ENCODE results near the gene PRKG1. TPM values are rescaled to one million over a fixed set of nuclear protein-coding genes. Genes with fewer than 3 reads are reported as not detected.

Gene PRKG1
- total RNA-seq, 4 donors from 2014 or later: 0.63 to 4.3 (median 2.1) TPM

DNA sequence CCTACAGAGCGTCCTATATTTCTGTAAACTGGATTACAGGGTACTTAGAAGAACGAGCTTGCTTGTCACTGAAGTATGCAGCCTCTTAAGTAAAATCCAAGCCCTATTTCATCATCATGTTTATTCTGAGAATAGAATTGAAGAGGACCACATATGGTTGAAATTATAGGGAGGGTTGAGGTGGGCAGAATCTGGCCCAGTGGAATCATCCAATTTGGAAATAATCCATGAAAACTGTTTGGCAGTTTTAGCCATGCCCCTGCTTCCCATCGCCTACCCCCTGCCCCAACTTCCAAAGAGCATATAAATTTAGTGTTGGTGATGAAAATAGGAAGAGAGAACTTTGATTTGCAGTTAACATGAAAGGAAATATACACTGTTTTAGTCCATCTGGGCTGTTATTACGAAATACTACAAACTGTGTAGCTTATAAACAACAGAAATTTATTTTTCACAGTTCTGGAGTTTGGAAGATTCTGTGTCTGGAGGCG lies 150.4 kb downstream of the PRKG1 start:
- no peak for TF ChIP-seq POLR2A (IDR thresholded peaks at IDR 0.05)
- TF ChIP-seq, protein P1, sequence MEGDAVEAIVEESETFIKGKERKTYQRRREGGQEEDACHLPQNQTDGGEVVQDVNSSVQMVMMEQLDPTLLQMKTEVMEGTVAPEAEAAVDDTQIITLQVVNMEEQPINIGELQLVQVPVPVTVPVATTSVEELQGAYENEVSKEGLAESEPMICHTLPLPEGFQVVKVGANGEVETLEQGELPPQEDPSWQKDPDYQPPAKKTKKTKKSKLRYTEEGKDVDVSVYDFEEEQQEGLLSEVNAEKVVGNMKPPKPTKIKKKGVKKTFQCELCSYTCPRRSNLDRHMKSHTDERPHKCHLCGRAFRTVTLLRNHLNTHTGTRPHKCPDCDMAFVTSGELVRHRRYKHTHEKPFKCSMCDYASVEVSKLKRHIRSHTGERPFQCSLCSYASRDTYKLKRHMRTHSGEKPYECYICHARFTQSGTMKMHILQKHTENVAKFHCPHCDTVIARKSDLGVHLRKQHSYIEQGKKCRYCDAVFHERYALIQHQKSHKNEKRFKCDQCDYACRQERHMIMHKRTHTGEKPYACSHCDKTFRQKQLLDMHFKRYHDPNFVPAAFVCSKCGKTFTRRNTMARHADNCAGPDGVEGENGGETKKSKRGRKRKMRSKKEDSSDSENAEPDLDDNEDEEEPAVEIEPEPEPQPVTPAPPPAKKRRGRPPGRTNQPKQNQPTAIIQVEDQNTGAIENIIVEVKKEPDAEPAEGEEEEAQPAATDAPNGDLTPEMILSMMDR (IDR thresholded peaks at IDR 0.05): no peak
- WGBS, 2 donors: 47 to 63% methylated on average over 5 of the region's 5 CpGs
- no peak for DNase-seq (ENCODE audit: low spot score in 2 of 2)
- no peak overlapping the region for H3K4me3 ChIP-seq (ENCODE audit: low read depth, poor library complexity, severe bottlenecking)
- intact Hi-C loops (cut with DNase I; ENCODE audit: low total_unique reads): no loop called here

DNA sequence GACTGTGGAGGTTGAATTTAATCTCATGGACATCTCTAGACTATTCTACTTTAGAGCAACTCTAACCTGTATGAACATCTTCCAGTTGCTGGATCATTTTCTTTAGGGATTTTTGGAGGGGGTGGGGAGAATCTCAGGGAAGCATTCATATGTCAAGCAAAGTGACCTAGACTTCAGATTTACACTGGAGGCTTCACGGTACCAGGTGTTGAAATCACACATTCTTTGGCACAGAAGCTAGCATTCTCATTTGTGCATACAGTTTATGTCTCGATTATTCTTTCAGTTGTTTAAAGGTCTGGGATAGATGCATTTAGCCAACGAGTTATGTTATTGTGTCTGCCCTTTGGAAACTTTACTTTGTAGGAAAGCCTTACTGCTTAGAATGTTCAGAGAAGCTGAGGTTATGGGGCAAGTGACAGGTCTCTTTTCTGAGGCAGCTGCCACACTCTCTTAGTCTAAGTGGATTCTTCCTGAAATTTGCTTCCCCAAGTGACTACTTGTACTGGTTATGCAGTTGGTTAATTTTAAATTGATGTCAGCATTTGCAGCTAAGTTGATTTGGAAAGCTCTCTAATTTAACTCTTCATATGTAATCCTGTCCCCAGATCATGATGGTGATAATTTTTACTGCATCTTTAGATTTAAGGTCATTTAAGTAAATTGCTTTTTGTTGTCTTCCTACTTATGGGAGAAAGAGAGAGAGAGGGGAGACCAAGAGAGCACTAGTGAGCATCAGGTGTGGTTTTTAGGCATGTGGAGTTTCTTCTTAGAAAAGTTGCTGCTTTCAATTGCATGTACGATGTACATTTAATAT lies 153.8 kb downstream of the PRKG1 start:
- H3K4me3 ChIP-seq (ENCODE audit: low read depth, poor library complexity, severe bottlenecking): no peak overlapping the region
- 49 to 57% methylated on average over 4 of the region's 4 CpGs for WGBS, 2 donors
- intact Hi-C loops (cut with DNase I; ENCODE audit: low total_unique reads): no loop called here
- no peak for TF ChIP-seq POLR2A (IDR thresholded peaks at IDR 0.05)
- TF ChIP-seq, protein P1 (IDR thresholded peaks at IDR 0.05): no peak
- no peak for DNase-seq (ENCODE audit: low spot score in 2 of 2)

DNA sequence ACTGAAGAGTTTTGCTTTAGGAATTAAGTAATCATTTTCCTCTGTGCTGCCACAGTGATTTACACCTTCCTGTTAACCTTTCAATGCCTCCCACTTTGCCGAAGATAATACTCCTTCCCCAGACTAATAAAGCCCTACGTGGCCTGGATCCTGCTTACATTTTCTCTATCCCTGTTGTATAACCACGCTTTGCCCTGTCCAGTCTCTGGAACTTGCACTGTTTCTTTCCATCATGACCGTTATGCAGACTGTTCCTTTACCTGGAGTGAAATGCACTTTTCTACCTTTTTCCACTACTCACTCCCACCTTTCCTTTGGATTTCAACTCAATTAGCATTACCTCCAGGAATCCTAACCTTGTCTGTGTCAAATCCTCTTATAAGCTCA lies 154.4 kb downstream of the PRKG1 start:
- no peak for DNase-seq (ENCODE audit: low spot score in 2 of 2)
- no peak overlapping the region for H3K4me3 ChIP-seq (ENCODE audit: low read depth, poor library complexity, severe bottlenecking)
- no peak for TF ChIP-seq POLR2A (IDR thresholded peaks at IDR 0.05)
- TF ChIP-seq, protein P1 (IDR thresholded peaks at IDR 0.05): no peak
- intact Hi-C loops (cut with DNase I; ENCODE audit: low total_unique reads): no loop called here
- WGBS, 2 donors: 71 to 79% methylated on average over 4 of the region's 4 CpGs

GRCh38 chr10:51230887-51231585 lies 156.7 kb downstream of the PRKG1 start:
- no peak overlapping the region for H3K4me3 ChIP-seq (ENCODE audit: low read depth, poor library complexity, severe bottlenecking)
- TF ChIP-seq, protein P1 (IDR thresholded peaks at IDR 0.05): no peak
- TF ChIP-seq POLR2A (IDR thresholded peaks at IDR 0.05): no peak
- WGBS, 2 donors: 77 to 81% methylated on average over 5 of the region's 5 CpGs
- intact Hi-C loops (cut with DNase I; ENCODE audit: low total_unique reads): no loop called here
- no peak for DNase-seq (ENCODE audit: low spot score in 2 of 2)

GRCh38 chr10:51231754-51232153 lies 157.5 kb downstream of the PRKG1 start:
- intact Hi-C loops (cut with DNase I; ENCODE audit: low total_unique reads): no loop called here
- 15 to 18% methylated on average over 1 of the region's 1 CpG for WGBS, 2 donors
- no peak overlapping the region for H3K4me3 ChIP-seq (ENCODE audit: low read depth, poor library complexity, severe bottlenecking)
- TF ChIP-seq, protein P1 (IDR thresholded peaks at IDR 0.05): no peak
- TF ChIP-seq POLR2A (IDR thresholded peaks at IDR 0.05): no peak
- DNase-seq (ENCODE audit: low spot score in 2 of 2): no peak
